Keratinocyte (primary cell): Measurements from ENCODE around the gene UNK. TPM values are rescaled to one million over a fixed set of nuclear protein-coding genes. Genes with fewer than 3 reads are reported as not detected.
"Not testable (repeated sequence)": the region's sequence is repeated elsewhere in the genome, so short reads cannot be mapped to it uniquely, and the experiment has no call there.

Source experiments
- DNase-seq: peaks from one replicate; pipeline ENCODE4 v3.0.0-alpha.2; 2011; ENCODE audit warnings: low read depth, missing footprints, low spot score
- FAIRE-seq: peaks from 2 replicates; lab custom pipeline; 2011; peaks lifted over from hg19 to GRCh38; lab: Jason Lieb, UNC
- H2AFZ ChIP-seq: 2 replicates; pipeline ENCODE4 v1.6.0; 2012; ENCODE audit warnings: low read length, control low read depth, inconsistent platforms; ENCODE audit not compliant: control insufficient read depth
- H3K27ac ChIP-seq: 2 replicates; pipeline ENCODE4 v1.5.1; 2011; ENCODE audit warnings: low read length; ENCODE audit not compliant: control insufficient read depth, insufficient read depth
- H3K27me3 ChIP-seq: 3 replicates; pipeline ENCODE4 v1.6.0; 2011; ENCODE audit warnings: low read length; ENCODE audit not compliant: control insufficient read depth, insufficient read depth; ENCODE audit errors: extremely low read depth
- H3K36me3 ChIP-seq, 2 experiments: 2 replicates in 1 of 2; 3 replicates in 1 of 2; pipeline ENCODE4 v1.5.1; 2011; ENCODE audit warnings: low read length in 2 of 2, mild to moderate bottlenecking in 1 of 2; ENCODE audit not compliant: control insufficient read depth in 2 of 2, insufficient read depth in 2 of 2; ENCODE audit errors: extremely low read depth in 1 of 2
- H3K4me1 ChIP-seq: 3 replicates; pipeline ENCODE4 v1.5.1; 2011; ENCODE audit warnings: low read length; ENCODE audit not compliant: control insufficient read depth, insufficient read depth; ENCODE audit errors: extremely low read depth
- H3K4me2 ChIP-seq: 3 replicates; pipeline ENCODE4 v1.6.0; 2011; ENCODE audit warnings: low read depth, low read length; ENCODE audit not compliant: control insufficient read depth, insufficient read depth; ENCODE audit errors: extremely low read depth
- H3K4me3 ChIP-seq, 3 experiments: fragments of 200-600 bp in 1 of 3; sonication (generic) in 1 of 3; 2 replicates in 2 of 3; 3 replicates in 1 of 3; pipeline ENCODE4 v1.5.1; 2011 to 2016; ENCODE audit warnings: low read length in 3 of 3, mild to moderate bottlenecking in 3 of 3, control low read depth in 2 of 3, inconsistent platforms in 1 of 3, low read depth in 1 of 3, mixed read lengths in 1 of 3, mixed run types in 1 of 3, moderate library complexity in 1 of 3; ENCODE audit not compliant: control insufficient read depth in 2 of 3, insufficient read depth in 2 of 3; ENCODE audit errors: extremely low read depth in 1 of 3
- H3K79me2 ChIP-seq: 2 replicates; pipeline ENCODE4 v1.6.0; 2012; ENCODE audit warnings: low read length; ENCODE audit not compliant: control insufficient read depth, insufficient read depth
- H3K9ac ChIP-seq: 3 replicates; pipeline ENCODE4 v1.6.0; 2011; ENCODE audit warnings: low read length; ENCODE audit not compliant: control insufficient read depth, insufficient read depth; ENCODE audit errors: extremely low read depth
- H3K9me1 ChIP-seq: 3 replicates; pipeline ENCODE4 v1.6.0; 2011; ENCODE audit warnings: low read length; ENCODE audit not compliant: control insufficient read depth, insufficient read depth; ENCODE audit errors: extremely low read depth
- H3K9me3 ChIP-seq: 2 replicates; pipeline ENCODE4 v1.5.1; 2012; ENCODE audit warnings: low read depth, low read length; ENCODE audit not compliant: control insufficient read depth
- H4K20me1 ChIP-seq: 3 replicates; pipeline ENCODE4 v1.6.0; 2011; ENCODE audit warnings: low read length; ENCODE audit not compliant: control insufficient read depth, insufficient read depth; ENCODE audit errors: extremely low read depth
- CTCF ChIP-seq, 3 experiments: IDR thresholded peaks in 1 of 3; conservative IDR thresholded peaks in 1 of 3; optimal IDR thresholded peaks in 1 of 3; 2 replicates in 2 of 3; 3 replicates in 1 of 3; pipeline versions ENCODE3 to v1.5.1; 2011; ENCODE audit warnings: low read length in 3 of 3, mild to moderate bottlenecking in 3 of 3, moderate library complexity in 2 of 3, control low read depth in 1 of 3, inconsistent platforms in 1 of 3; ENCODE audit not compliant: insufficient read depth in 2 of 3; ENCODE audit errors: extremely low read depth in 1 of 3
- EZH2 ChIP-seq: IDR thresholded peaks from one replicate; pipeline ENCODE4 v1.6.1; 2012; ENCODE audit warnings: inconsistent platforms, mild to moderate bottlenecking, low read length, moderate library complexity
- dilution Hi-C: fragments of 300-500 bp; cut with MboI; formaldehyde crosslinking; loops from one replicate; pipeline ENCODE4 v1.7.0; 2020; ENCODE audit warnings: low sequenced_read_pairs; ENCODE audit not compliant: extremely low pct_ligation_motif_present
- polyA plus RNA-seq, 5 experiments: library from polyadenylated mRNA; depleted of rRNA in 3 of 5; stranded (reverse) in 3 of 5; stranded (forward) in 1 of 5; unstranded in 1 of 5; fragments of >200 nt; gene quantifications; 1 replicate in 1 of 5; 2 replicates in 3 of 5; 3 replicates in 1 of 5; pipeline versions ENCODE4 v1.2.1 to v1.2.3, GENCODE V29; 2011 to 2012; ENCODE audit warnings: missing spikeins in 2 of 5, low read depth in 1 of 5, low replicate concordance in 1 of 5

The UNK gene
- polyA plus RNA-seq, 1 donor (not counting 4 experiments of a cell fraction or from before 2014, with no cell fraction given) = 13.0 TPM

GRCh38 chr17:75810216-75810615, 25.6 kb downstream of the UNK start:
- FAIRE-seq (no peak), DNase-seq (no peak)
- TF ChIP-seq EZH2 (no peak), CTCF (optimal IDR thresholded peaks at IDR 0.05 in 1 of 3, IDR thresholded peaks at IDR 0.05 in 1 of 3, conservative IDR thresholded peaks at IDR 0.05 in 1 of 3; ENCODE audit: extremely low read depth in 1 of 3, insufficient read depth in 2 of 3, low read length in 3 of 3) (no peak)
- no peak overlapping the region for H3K9ac ChIP-seq
- H3K9me1 ChIP-seq = peaks cover 4% of the 10 kb centered on the region
- H3K4me3 ChIP-seq = no peak overlapping the region
- dilution Hi-C loops = no loop called here
- no peaks in the 10 kb centered on the region for H3K9me3 ChIP-seq
- H3K27me3 ChIP-seq = no peaks in the 10 kb centered on the region
- H3K27ac ChIP-seq = no peak overlapping the region
- no peak overlapping the region for H3K4me2 ChIP-seq
- H4K20me1 ChIP-seq = no peaks in the 10 kb centered on the region
- H3K4me1 ChIP-seq = peaks cover 31% of the 10 kb centered on the region
- peaks cover 2 to 3% of the 10 kb centered on the region in 2 experiments for H3K36me3 ChIP-seq
- H2AFZ ChIP-seq = no peak overlapping the region
- no peaks in the 10 kb centered on the region for H3K79me2 ChIP-seq

GRCh38 chr17:75810756-75811155, 26.1 kb downstream of the UNK start:
- H3K27me3 ChIP-seq, dilution Hi-C loops, H3K36me3 ChIP-seq, H3K4me2 ChIP-seq, H3K9me1 ChIP-seq, FAIRE-seq, H4K20me1 ChIP-seq, H3K4me3 ChIP-seq, H3K9ac ChIP-seq, DNase-seq, H2AFZ ChIP-seq, H3K79me2 ChIP-seq, H3K27ac ChIP-seq, H3K9me3 ChIP-seq: not testable (repeated sequence)
- H3K4me1 ChIP-seq = peaks cover 34% of the 10 kb centered on the region

- Histone ChIP-seq H3K27ac (no peak overlapping the region), H2AFZ (no peak overlapping the region), H3K79me2 (no peaks in the 10 kb centered on the region), H3K9me3 (no peaks in the 10 kb centered on the region), H3K36me3 (peaks cover 2 to 3% of the 10 kb centered on the region in 2 experiments), H3K4me3 (no peak overlapping the region), H3K4me1 (peaks cover 34% of the 10 kb centered on the region), H4K20me1 (no peaks in the 10 kb centered on the region), H3K9ac (no peak overlapping the region), H3K9me1 (peaks cover 5% of the 10 kb centered on the region), H3K27me3 (no peaks in the 10 kb centered on the region), H3K4me2 (no peak overlapping the region)
- TF ChIP-seq EZH2 = no peak
- no peak for TF ChIP-seq CTCF (optimal IDR thresholded peaks at IDR 0.05 in 1 of 3, IDR thresholded peaks at IDR 0.05 in 1 of 3, conservative IDR thresholded peaks at IDR 0.05 in 1 of 3; ENCODE audit: extremely low read depth in 1 of 3, insufficient read depth in 2 of 3, low read length in 3 of 3)
- dilution Hi-C loops = no loop called here
- DNase-seq (no peak), FAIRE-seq (no peak)
Observed at GRCh38 chr17:75811174-75811573, 26.6 kb downstream of the UNK start.
